ENCODE results near the gene PCBD1.

PCBD1 gene

DNA sequence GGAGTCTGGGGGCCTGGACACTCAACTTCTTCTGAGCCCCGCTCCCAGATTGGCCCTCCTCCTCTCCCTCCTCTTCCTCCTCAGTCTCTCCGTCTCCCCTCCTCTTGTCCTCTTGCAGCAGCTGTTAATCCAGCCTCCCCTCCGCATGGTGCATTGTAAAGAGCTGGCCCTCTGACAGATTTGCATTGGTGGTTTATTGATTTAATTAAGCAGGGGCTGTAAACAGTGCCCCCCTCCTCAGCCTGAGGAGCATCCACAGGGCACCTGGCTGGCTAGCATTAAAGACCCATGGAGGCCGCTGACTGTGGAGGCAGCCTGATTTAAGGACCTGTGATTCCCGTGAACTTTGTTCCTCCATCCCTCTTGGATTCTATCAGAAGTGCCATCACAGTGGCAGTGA is 28.9 kb upstream of the PCBD1 start:
- peak; percentile 63 for DNase-seq

GRCh38 chr10:70916241-70916640 is 27.9 kb upstream of the PCBD1 start:
- no peak for DNase-seq

GRCh38 chr10:70915806-70916205 is 27.4 kb upstream of the PCBD1 start:
- no peak for DNase-seq

GRCh38 chr10:70915206-70915605 is 26.8 kb upstream of the PCBD1 start:
- DNase-seq, result no peak

GRCh38 chr10:70914316-70914864 is 26.0 kb upstream of the PCBD1 start:
- no peak for DNase-seq

- no peak for DNase-seq
Observed at GRCh38 chr10:70913893-70914240, 25.5 kb upstream of the PCBD1 start.

- no peak for DNase-seq
Observed at GRCh38 chr10:70913191-70913892, 25.0 kb upstream of the PCBD1 start.

GRCh38 chr10:70912556-70912955 is 24.2 kb upstream of the PCBD1 start:
- DNase-seq, result no peak

DNA sequence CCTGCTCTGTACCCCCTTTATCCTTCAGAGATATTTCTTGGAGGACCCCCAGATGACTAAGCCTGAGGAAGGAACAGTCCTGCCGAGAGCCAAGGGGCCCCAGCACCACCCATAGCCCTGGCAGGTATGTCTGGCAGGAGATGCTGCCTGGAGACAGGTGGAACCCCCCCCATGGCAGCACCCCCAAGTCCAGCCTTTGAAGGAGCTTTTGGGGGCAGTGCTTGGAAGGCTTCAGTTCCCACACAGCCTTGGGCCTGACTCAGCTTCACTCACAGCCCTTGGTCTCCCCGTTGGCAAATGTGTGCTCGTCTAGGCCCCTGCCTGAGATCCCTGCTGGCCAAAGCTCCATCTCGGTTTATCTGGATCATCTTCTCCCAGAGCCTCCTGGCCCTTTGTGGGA is 23.0 kb upstream of the PCBD1 start:
- no peak for DNase-seq

GRCh38 chr10:70910486-70911341 is 22.3 kb upstream of the PCBD1 start:
- no peak for DNase-seq

GRCh38 chr10:70909326-70909935 is 21.1 kb upstream of the PCBD1 start:
- no peak for DNase-seq

GRCh38 chr10:70908406-70909296 is 20.3 kb upstream of the PCBD1 start:
- no peak for DNase-seq

GRCh38 chr10:70907637-70908405 is 19.5 kb upstream of the PCBD1 start:
- DNase-seq, result no peak

DNA sequence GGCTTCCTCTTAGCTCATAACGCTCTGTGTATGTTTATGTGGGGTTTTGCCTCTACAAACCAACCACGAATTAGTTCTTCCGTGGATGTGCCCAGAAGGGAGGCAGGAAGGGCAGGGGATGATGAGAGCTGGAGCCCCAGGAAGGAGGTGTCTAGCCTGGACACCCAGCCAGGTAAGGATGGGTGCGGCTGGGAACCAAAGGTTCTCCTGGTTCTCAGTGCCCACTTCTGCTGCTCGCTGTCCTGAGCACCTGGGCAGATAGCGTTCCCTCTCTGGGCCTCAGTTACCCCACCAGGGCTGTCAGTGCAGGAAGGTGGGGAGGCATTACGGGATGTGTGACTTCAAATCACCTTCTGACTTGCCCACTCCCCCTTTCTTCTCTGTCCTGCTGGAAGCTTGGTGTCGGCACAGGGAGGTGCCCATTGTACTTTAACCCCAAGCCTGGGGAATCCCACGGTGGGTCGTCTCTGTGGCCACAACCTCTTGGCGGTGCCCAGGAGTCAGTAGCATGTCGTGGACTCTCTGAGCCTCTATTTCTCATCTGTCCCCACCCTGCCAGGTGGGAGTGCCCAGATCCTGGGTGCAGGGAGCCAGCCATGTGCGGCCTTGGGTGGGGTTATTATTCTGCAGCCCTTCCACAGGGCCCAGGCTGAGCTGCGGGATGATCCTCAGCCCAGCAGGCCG is 18.7 kb upstream of the PCBD1 start:
- no peak for DNase-seq

DNA sequence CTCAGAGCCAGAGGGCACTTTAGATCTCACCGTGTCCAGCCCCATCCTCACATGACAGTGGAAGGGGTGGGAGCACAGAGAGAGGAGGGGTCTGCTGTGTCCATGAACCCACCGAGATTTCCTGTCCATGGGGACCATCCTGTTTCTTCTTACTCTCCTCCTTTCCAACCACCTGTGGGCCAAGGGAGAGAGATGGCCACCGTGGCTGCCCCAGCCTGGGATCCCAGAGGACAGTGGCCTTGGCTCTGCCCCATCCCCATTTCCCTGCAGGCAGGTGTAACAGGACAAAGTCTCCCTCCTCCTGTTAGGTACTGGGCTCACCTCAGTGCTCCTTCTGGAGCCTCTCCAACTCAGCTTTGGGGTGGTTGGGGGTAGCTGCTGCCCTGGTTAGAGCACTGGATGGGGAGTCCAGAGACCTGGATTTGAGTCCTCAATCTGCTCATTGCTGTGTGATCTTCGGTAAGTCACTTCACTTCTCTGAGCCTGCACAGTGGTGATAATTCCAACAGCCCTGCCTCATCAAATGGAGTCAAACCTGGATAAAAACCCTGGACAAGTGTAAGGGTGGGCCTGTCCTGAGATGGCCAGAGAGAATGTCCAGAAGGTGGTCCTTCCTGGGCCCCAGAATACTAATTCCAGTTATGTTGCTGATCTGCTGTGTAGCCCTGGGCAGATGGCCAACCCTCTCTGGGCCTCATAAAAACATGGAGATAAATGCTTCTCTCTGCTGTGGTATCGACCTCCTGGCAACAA is 17.8 kb upstream of the PCBD1 start:
- DNase-seq, result no peak

GRCh38 chr10:70905071-70906021 is 17.0 kb upstream of the PCBD1 start:
- DNase-seq, result no peak

- DNase-seq, result peak; percentile 63
Observed at GRCh38 chr10:70903262-70903921, 15.0 kb upstream of the PCBD1 start.

GRCh38 chr10:70902661-70903261 is 14.4 kb upstream of the PCBD1 start:
- peak; percentile 29 for DNase-seq
